Fibroblast of skin of right biceps (primary cell): Measurements from ENCODE around the gene JAZF1.

Experiments used
- DNase-seq: peaks from one replicate; pipeline ENCODE4 v3.0.0-alpha.2; 2013

The JAZF1 gene

GRCh38 chr7:28180364-28181147 is at the start of gene JAZF1:
Gene JAZF1, minus strand, starts transcription at chr7:28180795.
- peak; percentile 73 for DNase-seq

- no peak for DNase-seq
Measured at GRCh38 chr7:28230261-28230660, 49.7 kb upstream of the JAZF1 start.

- DNase-seq = peak; percentile 8
Measured at GRCh38 chr7:28228396-28228795, 47.8 kb upstream of the JAZF1 start.

GRCh38 chr7:28226003-28226402 is 45.4 kb upstream of the JAZF1 start:
- DNase-seq = no peak

GRCh38 chr7:28225576-28225975 is 45.0 kb upstream of the JAZF1 start:
- DNase-seq = no peak

GRCh38 chr7:28224675-28225074 is 44.1 kb upstream of the JAZF1 start:
- no peak for DNase-seq

GRCh38 chr7:28224172-28224571 is 43.6 kb upstream of the JAZF1 start:
- no peak for DNase-seq

GRCh38 chr7:28222636-28223035 is 42.0 kb upstream of the JAZF1 start:
- no peak for DNase-seq

GRCh38 chr7:28219793-28220192 is 39.2 kb upstream of the JAZF1 start:
- no peak for DNase-seq

- DNase-seq = no peak
Measured at GRCh38 chr7:28217143-28217542, 36.5 kb upstream of the JAZF1 start.

GRCh38 chr7:28211006-28211405 is 30.4 kb upstream of the JAZF1 start:
- no peak for DNase-seq

- no peak for DNase-seq
Measured at GRCh38 chr7:28208506-28208905, 27.9 kb upstream of the JAZF1 start.

GRCh38 chr7:28207486-28208158 is 27.0 kb upstream of the JAZF1 start:
- peak; percentile 61 for DNase-seq

GRCh38 chr7:28205506-28205905 is 24.9 kb upstream of the JAZF1 start:
- DNase-seq = no peak

GRCh38 chr7:28203508-28204240 is 23.1 kb upstream of the JAZF1 start:
- DNase-seq = peak; percentile 81

GRCh38 chr7:28202222-28202621 is 21.6 kb upstream of the JAZF1 start:
- DNase-seq = no peak

GRCh38 chr7:28201131-28201530 is 20.5 kb upstream of the JAZF1 start:
- no peak for DNase-seq

- no peak for DNase-seq
Measured at GRCh38 chr7:28200598-28200997, 20.0 kb upstream of the JAZF1 start.

- DNase-seq = no peak
Measured at GRCh38 chr7:28199021-28199510, 18.5 kb upstream of the JAZF1 start.

GRCh38 chr7:28195910-28196620 is 15.5 kb upstream of the JAZF1 start:
- no peak for DNase-seq

- peak; percentile 77 for DNase-seq
Measured at GRCh38 chr7:28192786-28193585, 12.4 kb upstream of the JAZF1 start.

- no peak for DNase-seq
Measured at GRCh38 chr7:28191751-28192150, 11.2 kb upstream of the JAZF1 start.
